OCI-LY7 (cell line): ENCODE results near the gene ANKRD62.

Experiments
- CTCF ChIP-seq: fragments of 200-600 bp; sonication (generic); conservative IDR thresholded peaks from 2 replicates; pipeline ENCODE4 v1.5.1; 2014; ENCODE audit warnings: mild to moderate bottlenecking, antibody characterized with exemption, low read length, moderate library complexity, mixed read lengths
- EZH2phosphoT487 ChIP-seq: fragments of 200-600 bp; sonication (generic); IDR thresholded peaks from 2 replicates; pipeline ENCODE4 v1.6.1; 2018; ENCODE audit warnings: low read depth, borderline replicate concordance, mild to moderate bottlenecking, mixed run types, antibody characterized with exemption, low read length, moderate library complexity, mixed read lengths

DNA sequence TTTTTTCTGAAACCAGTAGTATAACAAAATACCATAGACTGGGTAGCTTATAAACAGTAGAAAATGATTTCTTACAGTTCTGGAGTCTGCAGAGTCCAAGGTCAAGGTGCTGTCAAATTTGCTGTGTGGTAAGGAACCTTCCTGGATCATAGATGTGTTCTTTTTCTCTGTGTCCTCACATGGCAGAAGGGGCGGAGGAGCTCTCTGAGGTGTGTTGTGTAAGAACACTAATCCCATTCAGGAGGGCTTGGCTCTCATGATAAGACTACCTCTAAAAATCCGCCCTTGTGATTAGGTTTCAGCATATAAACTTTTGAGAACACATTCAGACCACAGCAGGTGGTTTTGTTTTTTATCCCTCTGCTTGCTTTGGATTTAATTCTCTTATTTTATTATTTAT, 25.7 kb downstream of the ANKRD62 start:
- no peak for TF ChIP-seq CTCF
- TF ChIP-seq EZH2phosphoT487, result no peak
